OCI-LY1 (cell line): ENCODE results near the gene EXT2.

Source experiments
- H2AFZ ChIP-seq: fragments of 200-600 bp; sonication (generic), shearing (Covaris generic); 2 replicates; pipeline ENCODE4 v1.6.0; 2014; ENCODE audit warnings: antibody characterized with exemption, mild to moderate bottlenecking, low read length
- H3F3A ChIP-seq: fragments of 200-600 bp; sonication (generic), shearing (Covaris generic); 2 replicates; pipeline ENCODE4 v1.6.0; 2014; ENCODE audit warnings: mild to moderate bottlenecking, antibody characterized with exemption, low read length, moderate library complexity; ENCODE audit not compliant: insufficient read depth
- H3K27ac ChIP-seq: fragments of 200-600 bp; sonication (generic); 2 replicates; pipeline ENCODE4 v1.5.1; 2014; ENCODE audit warnings: low read length, mixed run types, mild to moderate bottlenecking, low read depth; ENCODE audit not compliant: poor library complexity, severe bottlenecking
- H3K27me3 ChIP-seq: fragments of 200-600 bp; sonication (generic); 2 replicates; pipeline ENCODE4 v1.6.0; 2014; ENCODE audit warnings: antibody characterized with exemption, mild to moderate bottlenecking, low read length, moderate library complexity; ENCODE audit not compliant: insufficient read depth
- H3K36me3 ChIP-seq: fragments of 200-600 bp; sonication (generic); 2 replicates; pipeline ENCODE4 v1.6.1; 2014; ENCODE audit warnings: mild to moderate bottlenecking, antibody characterized with exemption, low read length, moderate library complexity, mixed read lengths; ENCODE audit not compliant: insufficient read depth
- H3K4me1 ChIP-seq: fragments of 200-600 bp; sonication (generic); 2 replicates; pipeline ENCODE4 v1.5.1; 2014; ENCODE audit warnings: mild to moderate bottlenecking, low read length, moderate library complexity; ENCODE audit not compliant: insufficient read depth, severe bottlenecking
- H3K4me2 ChIP-seq: fragments of 200-600 bp; sonication (generic), shearing (Covaris generic); 2 replicates; pipeline ENCODE4 v1.6.1; 2014; ENCODE audit warnings: low read length
- H3K4me3 ChIP-seq: fragments of 200-600 bp; sonication (generic); 2 replicates; pipeline ENCODE4 v1.5.1; 2014; ENCODE audit warnings: low read length, low read depth, mild to moderate bottlenecking, mixed read lengths; ENCODE audit not compliant: poor library complexity, severe bottlenecking
- H3K79me2 ChIP-seq: fragments of 200-600 bp; shearing (Covaris generic); 2 replicates; pipeline ENCODE4 v1.6.1; 2016; ENCODE audit warnings: mixed run types, low read length, mixed read lengths; ENCODE audit not compliant: insufficient read depth
- H3K9ac ChIP-seq: fragments of 200-600 bp; sonication (generic), shearing (Covaris generic); 2 replicates; pipeline ENCODE4 v1.6.1; 2014; ENCODE audit warnings: mild to moderate bottlenecking, low read length, mixed read lengths
- H3K9me2 ChIP-seq: fragments of 200-600 bp; sonication (generic), shearing (Covaris generic); 2 replicates; pipeline ENCODE4 v1.6.1; 2014; ENCODE audit warnings: low read depth, mild to moderate bottlenecking, low read length, mixed read lengths
- H3K9me3 ChIP-seq: fragments of 200-600 bp; shearing (Covaris generic); 2 replicates; pipeline ENCODE4 v1.6.1; 2014; ENCODE audit warnings: low read length, mixed read lengths
- H4K20me1 ChIP-seq: fragments of 200-600 bp; sonication (generic), shearing (Covaris generic); 2 replicates; pipeline ENCODE4 v1.6.0; 2016; ENCODE audit warnings: mild to moderate bottlenecking, low read length; ENCODE audit not compliant: insufficient read depth
- EZH2 ChIP-seq: fragments of 200-600 bp; sonication (generic), shearing (Covaris generic); IDR thresholded peaks from 2 replicates; pipeline ENCODE4 v1.8.0; 2017; ENCODE audit warnings: borderline replicate concordance, mixed run types, mild to moderate bottlenecking, antibody characterized with exemption, low read length, moderate library complexity, mixed read lengths
- TF ChIP-seq, protein P1 (sequence below): fragments of 200-600 bp; sonication (generic), shearing (Covaris generic); IDR thresholded peaks from 2 replicates; pipeline ENCODE4 v1.5.1; 2017; ENCODE audit warnings: mild to moderate bottlenecking, antibody characterized with exemption, low read length, moderate library complexity, mixed read lengths

Gene EXT2

DNA sequence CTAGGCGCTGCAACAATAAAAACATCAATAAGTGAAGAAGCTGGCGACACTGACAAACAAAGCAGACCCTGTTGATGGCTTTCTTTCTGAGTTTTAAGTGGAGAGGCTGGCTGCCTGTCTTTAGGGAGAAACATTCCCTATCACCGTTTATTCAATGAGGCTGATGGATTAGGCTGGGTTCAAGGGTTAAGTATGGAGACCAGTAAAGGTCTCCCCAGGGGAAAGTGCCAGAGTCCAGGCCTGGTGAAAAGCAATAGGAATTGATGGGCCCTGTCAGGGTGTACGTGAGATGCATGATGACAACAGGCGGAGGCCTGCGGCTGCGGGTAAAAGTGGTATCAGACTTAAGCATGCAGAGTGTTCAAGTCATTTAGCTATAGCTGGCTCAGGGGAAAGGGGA is 111.8 kb downstream of the EXT2 start:
- H3K4me2 ChIP-seq = no peak overlapping the region
- H3K36me3 ChIP-seq = no peaks in the 10 kb centered on the region
- no peaks in the 10 kb centered on the region for H3F3A ChIP-seq
- no peak overlapping the region for H3K9ac ChIP-seq
- no peaks in the 10 kb centered on the region for H3K4me1 ChIP-seq
- no peaks in the 10 kb centered on the region for H4K20me1 ChIP-seq
- no peaks in the 10 kb centered on the region for H3K9me2 ChIP-seq
- no peak overlapping the region for H2AFZ ChIP-seq
- no peak overlapping the region for H3K27ac ChIP-seq
- no peaks in the 10 kb centered on the region for H3K79me2 ChIP-seq
- no peaks in the 10 kb centered on the region for H3K27me3 ChIP-seq
- no peaks in the 10 kb centered on the region for H3K9me3 ChIP-seq
- no peak for TF ChIP-seq EZH2
- TF ChIP-seq, protein P1, sequence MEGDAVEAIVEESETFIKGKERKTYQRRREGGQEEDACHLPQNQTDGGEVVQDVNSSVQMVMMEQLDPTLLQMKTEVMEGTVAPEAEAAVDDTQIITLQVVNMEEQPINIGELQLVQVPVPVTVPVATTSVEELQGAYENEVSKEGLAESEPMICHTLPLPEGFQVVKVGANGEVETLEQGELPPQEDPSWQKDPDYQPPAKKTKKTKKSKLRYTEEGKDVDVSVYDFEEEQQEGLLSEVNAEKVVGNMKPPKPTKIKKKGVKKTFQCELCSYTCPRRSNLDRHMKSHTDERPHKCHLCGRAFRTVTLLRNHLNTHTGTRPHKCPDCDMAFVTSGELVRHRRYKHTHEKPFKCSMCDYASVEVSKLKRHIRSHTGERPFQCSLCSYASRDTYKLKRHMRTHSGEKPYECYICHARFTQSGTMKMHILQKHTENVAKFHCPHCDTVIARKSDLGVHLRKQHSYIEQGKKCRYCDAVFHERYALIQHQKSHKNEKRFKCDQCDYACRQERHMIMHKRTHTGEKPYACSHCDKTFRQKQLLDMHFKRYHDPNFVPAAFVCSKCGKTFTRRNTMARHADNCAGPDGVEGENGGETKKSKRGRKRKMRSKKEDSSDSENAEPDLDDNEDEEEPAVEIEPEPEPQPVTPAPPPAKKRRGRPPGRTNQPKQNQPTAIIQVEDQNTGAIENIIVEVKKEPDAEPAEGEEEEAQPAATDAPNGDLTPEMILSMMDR = no peak
- H3K4me3 ChIP-seq = no peak overlapping the region

DNA sequence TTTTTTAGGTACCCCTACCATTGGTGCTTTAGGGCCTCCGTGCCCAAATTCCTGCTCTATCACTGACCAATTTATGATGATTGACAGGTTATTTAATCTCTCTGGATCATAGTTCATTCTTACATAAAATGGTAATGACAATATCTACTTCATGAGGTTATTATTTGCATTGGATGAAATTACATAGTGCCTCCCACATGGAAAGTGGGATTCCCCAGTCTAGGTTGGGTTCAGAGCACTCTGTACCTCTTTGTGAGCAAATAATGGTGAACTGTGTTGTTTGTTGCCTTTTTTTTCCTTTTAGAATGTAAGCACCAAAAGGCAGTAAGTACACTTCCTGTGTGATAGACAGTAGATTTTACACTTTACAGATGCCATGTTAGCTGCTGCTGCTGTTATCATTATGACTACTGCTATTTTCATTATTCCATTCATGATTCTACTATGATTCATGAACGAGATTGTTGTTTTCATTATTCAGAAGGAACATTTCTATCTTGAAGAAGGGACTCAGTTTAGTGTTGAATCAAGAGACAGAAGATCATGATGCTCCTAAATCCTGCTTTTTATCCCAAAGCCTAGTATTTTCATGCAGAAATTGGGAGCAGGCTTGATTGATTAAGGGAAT is 113.6 kb downstream of the EXT2 start:
- H3K27ac ChIP-seq = no peak overlapping the region
- H3K27me3 ChIP-seq = no peaks in the 10 kb centered on the region
- H2AFZ ChIP-seq = no peak overlapping the region
- H4K20me1 ChIP-seq = no peaks in the 10 kb centered on the region
- no peaks in the 10 kb centered on the region for H3K79me2 ChIP-seq
- H3K4me2 ChIP-seq = no peak overlapping the region
- H3K9ac ChIP-seq = no peak overlapping the region
- TF ChIP-seq, protein P1 = no peak
- TF ChIP-seq EZH2 = no peak
- H3K36me3 ChIP-seq = no peaks in the 10 kb centered on the region
- no peaks in the 10 kb centered on the region for H3K9me2 ChIP-seq
- H3K4me1 ChIP-seq = no peaks in the 10 kb centered on the region
- H3K4me3 ChIP-seq = no peak overlapping the region
- H3K9me3 ChIP-seq = no peaks in the 10 kb centered on the region
- H3F3A ChIP-seq = no peaks in the 10 kb centered on the region

DNA sequence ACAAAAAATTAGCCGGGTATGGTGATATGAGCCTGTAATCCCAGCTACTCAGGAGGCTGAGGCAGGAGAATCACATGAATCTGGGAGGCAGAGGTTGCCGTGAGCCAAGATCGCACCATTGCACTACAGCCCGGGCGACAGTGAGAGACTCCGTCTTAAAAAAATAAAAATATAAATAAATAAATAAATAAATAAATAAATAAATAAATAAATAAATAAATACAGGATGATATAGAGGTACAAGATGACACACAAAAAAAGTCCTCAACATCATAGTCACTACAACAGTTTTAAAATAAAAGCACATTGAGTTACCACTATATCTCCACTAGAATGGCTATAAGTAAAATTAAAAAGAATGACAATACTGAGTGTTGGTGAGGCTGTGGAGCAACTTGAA is 116.7 kb downstream of the EXT2 start:
- no peaks in the 10 kb centered on the region for H3K9me3 ChIP-seq
- TF ChIP-seq, protein P1 = no peak
- no peak for TF ChIP-seq EZH2
- no peaks in the 10 kb centered on the region for H3K79me2 ChIP-seq
- no peaks in the 10 kb centered on the region for H4K20me1 ChIP-seq
- H2AFZ ChIP-seq = no peak overlapping the region
- H3K27ac ChIP-seq = no peak overlapping the region
- no peaks in the 10 kb centered on the region for H3F3A ChIP-seq
- H3K4me3 ChIP-seq = no peak overlapping the region
- H3K4me1 ChIP-seq = no peaks in the 10 kb centered on the region
- H3K27me3 ChIP-seq = no peaks in the 10 kb centered on the region
- no peaks in the 10 kb centered on the region for H3K9me2 ChIP-seq
- no peaks in the 10 kb centered on the region for H3K36me3 ChIP-seq
- H3K9ac ChIP-seq = no peak overlapping the region
- H3K4me2 ChIP-seq = no peak overlapping the region
